HG02759 (cell line): ENCODE measurements around the gene MYO1H.

Experiments used
- ATAC-seq: cut with Tn5 transposase; IDR thresholded peaks from one replicate; pipeline ENCODE4 v1.9.1; 2021; ENCODE audit warnings: mild to moderate bottlenecking, moderate library complexity; ENCODE audit not compliant: unreplicated experiment

Gene MYO1H

DNA sequence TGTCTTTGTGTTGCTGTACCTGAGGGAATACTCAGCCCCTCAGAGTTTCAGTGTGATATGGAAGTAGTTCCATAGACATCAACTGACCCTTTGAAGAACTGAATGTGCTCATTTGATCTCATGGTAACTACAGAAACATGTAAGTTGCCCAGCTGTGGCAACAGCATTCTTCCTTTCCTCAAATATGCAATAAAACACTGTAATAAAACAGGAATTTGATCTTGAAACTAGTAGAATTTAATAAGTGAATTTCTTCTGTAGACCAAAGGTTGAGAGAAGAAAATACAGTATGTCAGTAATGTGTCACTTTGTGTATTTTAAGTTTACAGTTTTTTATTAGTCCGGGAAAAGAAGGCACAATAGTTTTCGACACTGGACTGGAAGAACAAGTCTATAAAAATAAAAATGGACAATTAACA lies 97.5 kb downstream of the MYO1H start:
- ATAC-seq = no peak

DNA sequence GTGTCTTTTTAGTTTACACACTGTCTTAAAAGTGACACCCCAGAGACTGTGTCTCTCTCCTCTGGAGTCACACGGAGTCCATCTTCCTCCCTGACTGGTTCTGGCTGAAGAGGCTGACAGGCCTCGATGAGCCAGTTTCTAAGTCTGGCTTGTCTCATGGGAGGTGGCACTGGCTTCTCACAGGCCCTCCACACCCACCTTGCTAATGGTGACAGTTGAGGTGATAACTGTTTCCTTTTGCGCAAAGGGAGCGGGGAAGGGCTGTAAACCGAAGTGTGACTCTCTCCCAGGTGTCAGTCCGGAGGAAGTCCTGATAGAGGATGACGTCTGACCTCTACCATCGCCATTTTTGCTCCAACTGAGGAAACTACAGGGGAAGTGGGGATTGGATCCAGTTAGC lies 99.2 kb downstream of the MYO1H start:
- no peak for ATAC-seq

- no peak for ATAC-seq
Observed at GRCh38 chr12:109447482-109447881, 99.8 kb downstream of the MYO1H start.

DNA sequence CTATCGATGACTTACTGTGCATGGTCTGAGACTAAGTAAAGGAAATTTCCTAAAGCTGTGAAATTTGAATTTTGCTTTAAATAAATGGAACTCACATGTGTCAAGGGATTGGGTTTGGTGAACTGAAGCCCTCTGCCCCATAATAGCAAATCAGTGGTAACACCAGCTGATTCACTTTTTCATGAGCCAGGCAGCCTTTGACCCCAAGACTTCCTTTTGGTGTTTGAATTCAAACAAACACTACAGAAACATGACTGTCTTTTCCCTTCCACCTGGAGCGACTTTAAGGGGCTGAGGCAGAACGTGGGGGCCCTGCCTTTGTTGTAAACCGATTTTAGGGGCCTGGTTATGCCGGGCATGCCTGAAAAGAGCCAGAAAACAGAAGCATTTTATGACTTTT lies 100.6 kb downstream of the MYO1H start:
- ATAC-seq = no peak

GRCh38 chr12:109448707-109449390 lies 101.1 kb downstream of the MYO1H start:
- no peak for ATAC-seq

GRCh38 chr12:109449845-109450532 lies 102.3 kb downstream of the MYO1H start:
- no peak for ATAC-seq

GRCh38 chr12:109450980-109451379 lies 103.3 kb downstream of the MYO1H start:
- ATAC-seq = no peak

- ATAC-seq = no peak
Observed at GRCh38 chr12:109451400-109451799, 103.7 kb downstream of the MYO1H start.

GRCh38 chr12:109452489-109452888 lies 104.8 kb downstream of the MYO1H start:
- no peak for ATAC-seq

- no peak for ATAC-seq
Observed at GRCh38 chr12:109455706-109456105, 108.0 kb downstream of the MYO1H start.

DNA sequence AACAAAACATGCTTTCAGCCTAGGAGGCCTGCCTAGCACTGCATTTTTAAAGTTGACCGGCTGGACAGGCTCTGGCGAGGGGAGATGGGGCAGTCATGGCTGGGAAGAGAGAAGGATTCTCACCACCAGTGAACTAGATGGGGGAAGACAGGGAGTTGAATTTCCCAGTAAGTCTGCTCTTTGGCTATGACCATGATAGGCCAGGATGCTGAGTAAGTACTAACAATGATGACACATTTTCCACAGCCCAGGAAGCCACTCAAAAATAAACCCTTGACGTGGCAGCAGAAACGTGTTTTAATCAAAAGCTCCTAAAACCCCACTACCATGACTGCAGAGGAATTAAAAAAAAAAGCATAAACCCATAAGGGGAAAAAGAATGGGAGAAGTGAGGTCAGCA lies 110.4 kb downstream of the MYO1H start:
- ATAC-seq = no peak

- ATAC-seq = no peak
Observed at GRCh38 chr12:109458771-109459208, 111.1 kb downstream of the MYO1H start.

DNA sequence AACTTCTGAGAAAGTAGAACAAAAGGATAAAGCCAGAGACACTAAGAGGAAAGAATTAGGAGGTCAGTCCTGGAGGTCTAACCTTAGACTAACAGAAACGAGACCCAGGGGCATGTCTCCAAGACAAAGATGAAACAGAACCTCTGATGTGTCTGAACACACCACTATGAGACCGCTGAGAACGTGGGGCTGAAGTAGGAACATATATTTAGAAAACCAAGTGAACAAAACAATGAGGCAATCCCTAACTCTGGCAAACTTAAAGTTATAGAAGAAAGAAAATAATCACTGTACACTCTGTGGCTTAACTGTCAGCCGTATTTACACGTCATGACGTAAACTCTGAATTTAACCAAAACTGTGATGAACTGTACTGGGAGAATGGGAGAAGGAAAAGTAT lies 111.5 kb downstream of the MYO1H start:
- ATAC-seq = no peak

- no peak for ATAC-seq
Observed at GRCh38 chr12:109460538-109460937, 112.8 kb downstream of the MYO1H start.

DNA sequence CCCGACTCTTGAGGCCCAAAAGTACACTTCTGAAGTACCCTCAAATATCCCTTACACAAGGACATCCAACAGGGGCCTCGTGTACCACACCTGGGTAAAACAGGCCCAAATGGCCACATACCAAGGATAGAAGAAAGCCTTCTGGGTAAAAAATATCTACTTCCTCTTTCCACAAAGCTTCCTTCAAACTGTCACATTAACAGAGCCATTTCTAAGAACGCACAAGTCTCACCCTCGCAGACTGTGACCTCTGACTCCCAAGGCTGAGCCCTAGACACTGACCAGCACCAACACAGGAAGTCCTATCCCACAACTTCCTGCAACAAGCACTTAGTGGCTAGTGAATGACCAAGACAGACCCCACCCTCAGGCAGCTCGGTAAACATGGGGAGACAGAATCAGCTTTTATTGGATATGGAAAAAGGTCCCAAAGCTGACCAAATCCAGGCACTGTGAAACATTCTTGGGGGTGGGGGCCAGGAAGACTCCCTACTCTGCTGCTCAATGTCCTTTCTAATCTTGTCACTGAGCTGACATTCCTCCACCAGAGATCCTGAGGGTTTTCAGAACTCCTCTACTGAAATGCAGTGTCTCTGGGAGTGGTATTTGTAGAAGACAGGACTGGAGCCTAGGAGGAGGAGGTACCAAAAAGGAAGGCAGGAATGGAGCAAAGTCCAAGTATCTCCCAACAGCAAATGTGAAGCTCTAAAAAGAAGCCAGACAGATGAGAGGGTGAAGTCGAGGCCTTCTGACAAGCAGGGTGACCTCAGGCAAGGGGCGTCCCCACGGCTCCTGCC lies 113.5 kb downstream of the MYO1H start:
- no peak for ATAC-seq

DNA sequence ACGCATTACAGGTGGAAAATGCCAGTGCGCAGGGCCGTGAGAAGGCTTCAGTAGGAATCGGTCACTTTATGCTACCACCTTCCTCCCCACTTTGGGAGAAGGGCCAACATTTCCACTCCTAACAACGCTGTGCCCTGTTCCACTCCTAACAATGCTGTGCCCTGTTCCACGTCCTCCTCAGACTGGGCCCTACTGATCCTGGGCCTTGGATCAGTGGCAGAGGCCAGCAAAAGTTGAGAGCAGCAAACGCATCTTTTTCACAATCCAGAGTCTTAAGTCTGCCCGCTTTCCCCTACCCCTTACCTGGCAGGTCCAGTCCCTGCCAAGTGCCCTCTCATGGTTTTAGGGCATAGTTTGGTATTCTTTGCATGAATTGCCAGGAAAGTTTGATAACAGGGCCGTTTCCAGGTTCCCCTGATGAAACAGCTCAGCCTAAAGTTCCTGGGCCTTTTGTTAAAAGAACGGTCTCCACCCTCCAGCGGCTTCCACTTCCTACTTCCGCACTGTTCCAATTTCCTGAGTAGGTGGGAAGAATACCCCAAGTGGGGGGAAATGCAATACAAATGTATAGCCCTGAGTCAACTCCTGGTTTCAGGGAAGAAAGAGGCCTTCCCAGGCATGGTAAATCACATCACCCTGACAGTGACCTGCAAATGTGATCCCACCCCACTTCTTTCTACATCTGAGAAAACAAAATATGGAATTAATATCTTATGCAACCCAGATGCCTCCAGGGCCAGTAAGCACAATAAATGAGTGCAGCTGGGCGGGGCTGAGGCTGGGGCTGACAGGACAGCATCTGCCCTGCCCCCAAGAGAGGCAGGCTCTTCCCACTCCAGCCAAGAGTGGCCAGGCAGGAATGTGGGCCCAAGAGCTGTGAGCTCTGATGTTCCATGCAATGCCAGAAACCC lies 114.4 kb downstream of the MYO1H start:
- ATAC-seq = no peak

- ATAC-seq = no peak
Observed at GRCh38 chr12:109462868-109463692, 115.4 kb downstream of the MYO1H start.

DNA sequence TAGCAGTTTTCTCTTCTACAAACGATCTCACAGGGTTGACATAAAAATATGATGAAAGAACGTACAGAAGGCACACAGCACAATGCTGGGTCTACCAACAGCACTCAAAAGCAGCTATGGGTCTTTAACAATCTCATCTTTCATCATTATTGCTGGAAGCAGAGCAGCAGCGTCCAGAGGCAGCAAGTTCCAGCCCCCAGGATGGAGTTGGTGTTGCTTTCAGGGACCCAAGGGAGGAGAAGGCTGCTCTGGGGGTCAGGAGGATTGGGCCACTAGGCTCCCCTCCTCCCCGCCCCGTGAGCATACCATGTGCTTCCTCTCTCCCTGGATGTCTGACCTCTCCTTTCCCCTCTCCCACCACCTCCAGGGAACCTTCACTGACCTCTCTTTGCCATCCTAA lies 116.1 kb downstream of the MYO1H start:
- ATAC-seq = no peak

DNA sequence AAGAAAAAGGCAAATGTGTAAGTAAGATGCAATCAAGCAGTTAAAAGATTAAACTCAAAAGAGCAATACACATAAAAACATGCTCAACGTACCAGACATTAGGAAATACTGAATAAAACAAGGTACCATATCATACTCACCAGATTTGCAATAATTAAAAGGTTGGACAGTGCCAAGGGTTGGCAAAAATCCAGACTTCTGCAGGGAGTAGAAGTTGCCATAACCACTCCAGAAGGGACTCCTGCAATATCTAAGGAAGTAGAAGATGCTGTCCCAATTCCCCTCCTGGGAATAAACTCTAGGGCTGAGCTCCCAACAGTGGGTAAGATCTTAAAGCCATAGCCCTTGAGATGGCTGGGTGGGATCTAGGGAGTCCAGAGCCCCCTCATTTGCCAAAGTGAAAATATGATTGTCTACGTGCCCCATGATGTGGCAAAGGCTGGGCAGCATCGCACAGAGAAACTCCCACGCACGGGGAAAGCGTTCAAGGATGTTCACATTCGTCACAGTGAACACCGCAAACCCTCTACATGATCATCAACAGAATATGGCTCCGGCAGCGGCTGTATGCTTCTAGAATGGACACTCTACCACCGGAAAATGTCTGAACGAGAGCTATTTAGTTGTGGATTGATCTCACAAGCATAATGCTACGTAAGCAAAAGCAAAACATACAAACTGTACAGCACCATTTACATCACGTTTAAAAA lies 117.1 kb downstream of the MYO1H start:
- ATAC-seq = no peak
